HG03103 (cell line): ENCODE measurements around the gene ABLIM2.
"Not testable (repeated sequence)": the region's sequence is repeated elsewhere in the genome, so short reads cannot be mapped to it uniquely, and the experiment has no call there.

Source experiments
- ATAC-seq: cut with Tn5 transposase; IDR thresholded peaks from one replicate; pipeline ENCODE4 v1.9.1; 2021; ENCODE audit warnings: low read depth; ENCODE audit not compliant: unreplicated experiment

ABLIM2 gene

DNA sequence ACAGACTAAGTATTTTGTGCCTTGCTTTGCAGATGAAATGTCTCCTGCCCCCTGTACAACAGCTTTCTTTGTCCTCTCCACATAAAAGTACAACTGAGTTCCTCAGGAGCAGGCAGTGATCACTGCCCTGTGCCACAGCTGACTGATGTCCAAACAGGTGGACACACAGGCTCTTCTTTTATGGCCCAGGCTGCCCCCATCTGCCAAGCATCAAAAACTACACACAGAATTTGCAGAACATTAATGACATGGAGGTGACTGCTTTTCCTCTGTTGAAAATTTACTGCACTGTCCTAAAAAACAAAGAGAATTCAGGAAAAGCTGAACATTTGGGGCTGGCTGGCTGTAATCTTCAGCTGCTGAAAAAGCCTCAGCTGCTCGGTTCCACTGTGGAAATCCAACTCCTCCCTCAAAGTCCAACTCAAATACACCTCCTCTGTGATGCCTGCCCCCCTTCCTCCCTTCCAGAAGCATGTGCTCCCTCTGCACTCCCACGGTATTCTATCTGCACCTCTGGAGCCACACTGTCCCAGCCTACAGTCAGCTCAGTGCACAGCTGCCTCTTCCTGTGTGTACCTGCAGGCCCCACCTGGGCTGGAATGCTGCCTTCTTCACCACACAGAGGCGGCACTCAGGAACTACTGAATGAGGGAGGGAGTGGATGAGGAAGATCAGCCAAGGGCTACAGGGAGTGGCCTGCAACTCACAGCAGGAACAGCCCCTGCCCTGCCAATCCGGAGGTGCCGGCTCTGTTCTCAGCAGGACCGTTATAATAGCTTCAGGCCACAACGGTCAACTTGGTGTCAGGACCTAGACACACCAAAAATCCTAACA lies 229.3 kb downstream of the ABLIM2 start:
- ATAC-seq: no peak

DNA sequence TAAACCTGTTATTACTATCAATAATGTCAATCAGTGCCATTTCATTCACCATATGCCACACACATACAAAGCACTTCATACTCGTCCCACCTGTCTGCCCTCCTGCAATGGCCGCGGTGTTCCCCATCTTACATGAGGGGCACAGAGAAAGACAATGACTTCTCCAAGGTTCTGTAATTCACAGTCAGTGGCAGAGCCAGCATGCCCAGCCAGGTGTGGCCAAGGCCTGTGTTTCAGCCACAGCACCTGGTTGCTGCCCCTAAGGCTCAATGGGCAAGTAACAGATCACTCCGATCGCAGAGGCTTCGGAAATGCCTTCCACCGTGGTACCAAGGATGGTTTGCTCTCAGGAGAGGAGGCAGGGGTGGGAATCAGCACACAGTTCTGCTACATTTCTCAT lies 229.9 kb downstream of the ABLIM2 start:
- no peak for ATAC-seq

DNA sequence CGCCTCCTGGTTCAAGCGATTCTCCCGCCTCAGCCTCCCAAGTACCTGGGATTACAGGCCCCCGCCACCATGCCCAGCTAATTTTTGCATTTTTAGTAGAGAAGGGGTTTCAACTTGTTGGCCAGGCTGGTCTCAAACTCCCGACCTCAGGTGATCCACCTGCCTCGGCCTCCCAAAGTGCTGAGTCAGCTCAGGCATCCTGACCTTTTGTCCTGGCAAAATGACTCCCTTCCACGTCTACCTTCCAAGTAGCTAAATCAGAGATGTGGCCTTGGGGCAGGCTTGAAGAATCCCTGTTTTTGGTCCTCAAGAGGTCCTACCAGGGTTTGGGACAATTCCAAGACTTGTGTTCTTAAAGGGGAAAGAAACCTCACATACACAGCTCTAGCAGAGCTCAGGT lies 231.8 kb downstream of the ABLIM2 start:
- ATAC-seq: no peak

DNA sequence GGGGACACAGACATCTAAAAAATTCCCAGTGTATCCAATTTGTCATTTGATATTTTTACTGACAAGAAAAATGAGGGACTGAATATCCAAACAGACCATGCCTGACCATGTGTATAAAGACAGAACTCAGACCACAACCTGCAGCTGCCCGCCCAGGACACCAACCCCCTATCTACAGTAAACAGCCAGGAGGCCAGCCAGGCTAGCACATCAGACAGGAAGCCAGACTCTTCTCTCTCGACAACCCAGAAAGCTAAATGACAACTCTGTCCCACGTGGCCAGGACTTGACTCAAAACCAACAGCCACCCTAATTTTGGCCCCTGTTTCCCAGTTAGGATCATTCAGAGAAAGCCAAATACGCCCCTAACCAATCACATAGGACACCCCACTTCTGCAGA lies 234.0 kb downstream of the ABLIM2 start:
- ATAC-seq: no peak

DNA sequence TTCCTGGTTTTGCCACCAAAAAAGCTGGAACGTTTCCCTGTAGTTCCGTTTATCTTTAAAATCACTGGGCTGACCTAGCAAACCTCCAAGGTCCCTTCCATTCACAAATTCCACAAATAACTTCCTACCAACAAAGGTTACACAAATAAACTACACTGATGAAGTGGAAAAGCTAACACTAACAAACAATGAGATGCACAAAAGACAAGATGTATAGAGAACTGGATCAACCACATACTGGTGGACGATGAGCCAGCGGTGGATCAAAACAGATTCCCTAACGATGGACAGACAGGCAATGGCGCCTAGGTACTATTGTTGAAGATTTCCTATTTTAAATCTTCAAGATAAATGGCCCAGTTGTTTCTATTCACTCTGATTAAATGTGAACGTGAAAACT lies 234.4 kb downstream of the ABLIM2 start:
- no peak for ATAC-seq

DNA sequence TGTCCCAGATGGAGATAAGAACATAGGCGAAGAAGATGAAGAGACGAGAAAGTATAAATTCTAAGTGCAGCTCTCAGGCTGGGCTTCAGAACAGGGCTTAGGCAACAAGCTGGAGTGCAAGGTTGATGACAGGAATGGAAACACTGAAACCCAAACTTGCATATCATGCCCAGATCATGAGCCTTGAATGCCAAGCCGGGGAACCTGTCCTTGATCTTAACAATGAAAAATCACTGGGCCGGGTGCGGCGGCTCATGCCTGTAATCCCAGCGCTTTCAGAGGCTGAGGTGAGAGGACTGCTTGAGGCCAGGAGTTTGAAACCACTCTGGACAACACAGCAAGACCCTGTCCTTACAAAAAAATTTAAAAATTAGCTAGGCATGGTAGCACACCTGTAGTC lies 236.1 kb downstream of the ABLIM2 start:
- ATAC-seq: no peak

DNA sequence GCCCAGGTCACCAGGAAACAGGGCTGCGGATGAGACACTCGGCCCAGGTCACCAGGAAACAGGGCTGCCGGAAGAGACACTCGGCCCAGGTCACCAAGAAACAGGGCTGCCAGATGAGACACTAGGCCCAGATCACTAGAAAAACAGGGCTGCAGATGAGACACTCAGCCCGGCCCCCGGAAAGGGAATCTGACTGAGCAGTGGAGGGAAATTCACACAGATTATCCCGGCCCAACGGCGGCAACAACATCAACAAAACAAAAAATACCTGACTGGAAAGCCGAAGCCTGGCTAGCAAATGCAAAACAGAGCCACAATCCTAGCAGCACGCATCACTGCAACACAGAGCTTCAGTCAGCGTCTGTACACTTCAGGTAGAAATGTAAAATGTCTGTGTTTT lies 239.6 kb downstream of the ABLIM2 start:
- no peak for ATAC-seq

DNA sequence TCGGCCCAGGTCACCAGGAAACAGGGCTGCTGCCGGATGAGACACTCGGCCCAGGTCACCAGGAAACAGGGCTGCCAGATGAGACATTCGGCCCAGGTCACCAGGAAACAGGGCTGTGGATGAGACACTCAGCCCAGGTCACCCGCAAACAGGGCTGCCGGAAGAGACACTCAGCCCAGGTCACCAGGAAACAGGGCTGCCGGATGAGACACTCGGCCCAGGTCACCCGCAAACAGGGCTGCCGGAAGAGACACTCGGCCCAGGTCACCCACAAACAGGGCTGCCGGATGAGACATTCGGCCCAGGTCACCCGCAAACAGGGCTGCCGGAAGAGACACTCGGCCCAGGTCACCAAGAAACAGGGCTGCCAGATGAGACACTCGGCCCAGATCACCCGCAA lies 240.4 kb downstream of the ABLIM2 start:
- ATAC-seq: not testable (repeated sequence)

DNA sequence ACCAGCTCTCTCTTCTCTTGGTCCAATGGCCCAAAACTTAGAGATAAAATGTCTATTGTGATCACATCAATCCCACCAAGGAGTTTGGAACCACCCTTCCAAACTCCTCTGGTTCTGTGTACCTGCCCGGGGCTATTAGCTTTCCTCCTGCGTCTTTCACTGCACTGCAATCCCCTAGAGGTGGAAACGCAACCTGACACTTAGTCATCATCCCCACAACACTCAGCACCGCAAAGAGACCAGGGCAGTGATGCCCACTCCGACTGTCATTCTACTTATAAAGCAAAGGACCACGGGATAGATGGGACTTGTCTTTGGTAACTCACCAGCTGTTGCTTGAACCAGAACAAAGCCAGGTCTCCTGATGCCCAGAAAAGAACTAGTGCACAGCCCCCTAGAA lies 240.9 kb downstream of the ABLIM2 start:
- ATAC-seq: no peak

DNA sequence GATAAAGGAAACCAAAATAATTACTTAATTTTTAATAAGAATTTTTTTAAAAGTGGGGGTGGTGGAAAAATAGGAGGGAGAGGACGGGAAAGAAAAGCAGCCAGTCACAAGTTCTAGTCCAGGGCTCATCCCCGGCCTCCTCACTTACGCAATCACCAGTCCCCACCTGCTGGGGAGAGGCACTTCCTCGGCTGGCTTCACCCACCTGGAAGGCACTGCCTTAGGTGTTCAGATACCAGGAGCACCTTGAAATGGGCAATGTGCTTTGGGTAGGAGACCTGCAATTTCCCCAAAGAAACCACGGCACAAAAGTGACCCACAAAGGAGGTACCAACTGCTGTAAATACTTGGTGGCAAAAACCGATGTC lies 242.8 kb downstream of the ABLIM2 start:
- ATAC-seq: no peak
